ENCODE measurements around the gene CCDC61.
A peak's percentile ranks its signal among the peaks of the same experiment; 100 is the strongest.

The CCDC61 gene

GRCh38 chr19:45994998-45995714 is at the start of gene CCDC61:
Gene CCDC61, plus strand, starts transcription at chr19:45995467. Its CDS starts 7,552 bp downstream, at chr19:46003019.
- DNase-seq: peak; percentile 98

GRCh38 chr19:45947926-45948325 is 47.3 kb upstream of the CCDC61 start:
- DNase-seq: no peak

- no peak for DNase-seq
Observed at GRCh38 chr19:45952341-45952685, 43.0 kb upstream of the CCDC61 start.

- DNase-seq: no peak
Observed at GRCh38 chr19:45952686-45953505, 42.4 kb upstream of the CCDC61 start.

- no peak for DNase-seq
Observed at GRCh38 chr19:45953676-45954075, 41.6 kb upstream of the CCDC61 start.

GRCh38 chr19:45954156-45954555 is 41.1 kb upstream of the CCDC61 start:
- no peak for DNase-seq

GRCh38 chr19:45955905-45956608 is 39.2 kb upstream of the CCDC61 start:
- DNase-seq: no peak

- DNase-seq: no peak
Observed at GRCh38 chr19:45958320-45958719, 36.9 kb upstream of the CCDC61 start.

GRCh38 chr19:45958769-45959516 is 36.3 kb upstream of the CCDC61 start:
- DNase-seq: no peak

GRCh38 chr19:45959517-45960025 is 35.7 kb upstream of the CCDC61 start:
- DNase-seq: no peak

GRCh38 chr19:45960595-45961235 is 34.6 kb upstream of the CCDC61 start:
- no peak for DNase-seq

- DNase-seq: no peak
Observed at GRCh38 chr19:45962021-45962420, 33.2 kb upstream of the CCDC61 start.

- DNase-seq: no peak
Observed at GRCh38 chr19:45967246-45967645, 28.0 kb upstream of the CCDC61 start.

- no peak for DNase-seq
Observed at GRCh38 chr19:45968626-45969025, 26.6 kb upstream of the CCDC61 start.

- DNase-seq: no peak
Observed at GRCh38 chr19:45969676-45970075, 25.6 kb upstream of the CCDC61 start.

- no peak for DNase-seq
Observed at GRCh38 chr19:45971260-45971902, 23.9 kb upstream of the CCDC61 start.

GRCh38 chr19:45972081-45972946 is 23.0 kb upstream of the CCDC61 start:
- peak; percentile 63 for DNase-seq

GRCh38 chr19:45972947-45973540 is 22.2 kb upstream of the CCDC61 start:
- DNase-seq: no peak

- peak; percentile 26 for DNase-seq
Observed at GRCh38 chr19:45973553-45974338, 21.5 kb upstream of the CCDC61 start, which contains the start of gene NOVA2. Gene NOVA2, minus strand, starts transcription at chr19:45973865. Its CDS starts 514 bp downstream, at chr19:45973351.
